ENCODE results near the gene NBEA. TPM values are rescaled to one million over a fixed set of nuclear protein-coding genes. Genes with fewer than 3 reads are reported as not detected.

NBEA gene
- total RNA-seq, 1 experiment from 2014 or later, result 1.7 TPM

DNA sequence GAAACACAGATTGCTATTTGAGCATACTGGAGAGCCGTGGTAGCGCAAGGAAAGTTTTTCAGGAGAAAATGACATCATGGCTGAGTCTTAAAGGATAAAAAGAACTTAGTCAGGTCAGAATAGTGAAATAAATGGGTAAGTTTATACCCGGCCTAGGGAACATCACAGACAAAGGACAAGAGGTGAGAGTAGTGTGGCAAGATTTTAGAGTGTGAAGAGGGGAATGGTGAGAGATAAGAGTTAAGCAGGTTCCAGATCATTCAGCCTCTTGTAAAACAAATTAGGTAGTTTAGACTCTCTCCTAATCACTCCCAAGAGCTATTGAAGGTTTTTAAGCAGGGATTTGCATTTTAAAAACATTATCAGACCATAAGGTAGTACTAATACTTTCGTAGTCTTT lies 650.4 kb downstream of the NBEA start:
- DNase-seq (ENCODE audit: low spot score), result no peak

DNA sequence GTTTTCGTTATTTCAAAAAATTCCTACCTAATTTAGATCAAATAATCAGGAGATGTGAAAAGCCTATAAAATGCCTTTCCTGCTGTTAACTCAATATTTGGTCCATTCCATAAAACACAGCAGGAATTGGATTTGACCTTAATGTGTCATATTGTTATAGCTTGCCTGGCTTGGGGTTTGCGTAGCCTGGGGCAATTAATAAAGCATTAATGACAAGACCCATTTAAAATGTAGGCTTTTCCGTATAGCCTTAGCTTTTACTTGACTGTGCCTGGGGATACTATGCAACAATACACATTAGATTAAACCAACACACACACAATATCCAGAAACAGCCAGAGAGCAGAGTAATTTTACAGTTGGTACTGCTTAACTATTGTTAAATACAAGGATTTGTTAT lies 651.6 kb downstream of the NBEA start:
- no peak for DNase-seq (ENCODE audit: low spot score)

DNA sequence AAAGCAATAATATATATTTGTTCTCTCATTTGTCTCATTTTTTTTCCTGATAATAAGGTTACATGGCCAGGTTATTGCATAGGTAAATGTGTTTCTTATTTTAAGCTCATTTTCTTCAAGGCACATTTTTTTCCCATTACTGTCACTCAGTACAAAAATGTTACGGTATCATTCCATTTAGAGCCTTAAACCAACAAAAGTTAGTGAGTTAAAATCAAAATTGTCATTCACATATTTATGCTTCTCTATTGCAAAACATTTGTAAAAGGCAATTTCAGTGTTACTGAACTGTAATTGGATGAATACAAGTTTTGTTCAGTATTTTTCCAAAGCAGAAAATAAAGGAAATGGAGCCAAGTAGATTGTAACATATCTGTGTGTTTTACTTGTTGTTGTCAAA lies 652.0 kb downstream of the NBEA start:
- no peak for DNase-seq (ENCODE audit: low spot score)

DNA sequence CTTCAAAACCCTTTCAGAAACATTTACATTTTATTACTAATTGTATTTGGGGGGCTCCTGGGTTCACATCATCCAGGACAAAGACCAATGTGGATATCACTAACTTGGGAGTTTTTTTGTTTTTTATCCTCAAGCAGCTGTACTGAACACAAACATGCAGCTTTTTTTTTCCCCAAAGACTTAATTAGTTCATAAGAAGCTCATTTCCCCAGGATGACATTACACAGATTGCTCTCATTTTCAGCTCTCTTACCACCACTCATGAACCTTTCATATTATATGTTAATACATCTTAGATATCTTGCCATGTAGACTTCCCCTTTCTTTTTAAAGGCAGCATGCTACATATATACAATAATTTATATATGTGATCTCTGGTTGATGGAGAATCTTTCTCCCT lies 653.1 kb downstream of the NBEA start:
- no peak for DNase-seq (ENCODE audit: low spot score)

DNA sequence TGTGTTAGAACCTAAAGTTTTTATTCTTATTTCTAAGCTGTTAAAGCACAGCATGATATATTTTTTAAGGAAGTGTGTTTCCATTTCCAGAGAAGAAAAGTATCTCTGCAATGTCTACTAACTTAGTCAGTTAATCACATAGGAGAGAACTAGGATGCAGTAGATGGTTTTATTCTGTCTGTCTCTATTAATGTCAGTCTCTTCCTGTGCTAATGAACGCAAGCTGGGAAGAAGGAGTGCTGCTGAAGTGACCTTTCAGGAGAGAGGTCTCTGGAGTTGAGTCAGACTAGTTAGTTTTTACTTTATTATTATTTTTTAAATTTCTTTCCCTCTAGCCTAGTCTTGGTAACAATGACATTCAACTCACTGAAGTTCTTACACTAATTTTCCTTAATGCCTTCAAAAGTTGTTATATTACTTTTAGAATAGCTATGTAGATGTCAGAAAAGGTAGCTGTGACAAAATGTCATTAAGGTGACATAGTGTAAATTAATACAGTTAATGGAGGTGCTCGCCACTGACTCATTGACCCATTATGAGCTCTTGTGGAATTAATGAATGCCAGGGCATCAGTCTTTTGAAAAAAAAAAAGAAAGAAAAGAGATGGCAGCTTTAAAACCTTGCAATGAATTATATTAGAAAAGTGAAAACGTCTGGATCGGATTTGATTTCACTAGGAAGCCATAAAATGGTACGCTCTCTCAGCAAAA lies 654.4 kb downstream of the NBEA start:
- DNase-seq (ENCODE audit: low spot score), result no peak

DNA sequence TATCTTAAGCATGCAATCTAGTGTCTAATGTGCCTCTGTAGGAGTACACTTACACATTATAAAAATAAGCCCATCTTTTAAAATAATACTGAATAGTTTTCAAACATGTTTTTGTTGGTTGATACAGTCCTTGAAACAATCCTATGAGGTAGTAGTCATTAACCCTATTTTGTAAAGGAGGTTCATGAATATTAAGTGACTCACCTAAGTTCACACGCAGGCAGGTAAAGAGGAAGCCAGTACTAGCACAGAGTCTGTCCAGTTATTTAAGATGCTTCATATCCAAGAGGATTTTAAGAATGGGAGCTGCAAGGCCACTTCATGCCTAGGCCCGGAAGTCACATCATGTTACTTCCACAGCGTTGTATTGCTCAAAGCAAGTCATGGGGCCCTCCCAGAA lies 655.4 kb downstream of the NBEA start:
- DNase-seq (ENCODE audit: low spot score), result no peak

DNA sequence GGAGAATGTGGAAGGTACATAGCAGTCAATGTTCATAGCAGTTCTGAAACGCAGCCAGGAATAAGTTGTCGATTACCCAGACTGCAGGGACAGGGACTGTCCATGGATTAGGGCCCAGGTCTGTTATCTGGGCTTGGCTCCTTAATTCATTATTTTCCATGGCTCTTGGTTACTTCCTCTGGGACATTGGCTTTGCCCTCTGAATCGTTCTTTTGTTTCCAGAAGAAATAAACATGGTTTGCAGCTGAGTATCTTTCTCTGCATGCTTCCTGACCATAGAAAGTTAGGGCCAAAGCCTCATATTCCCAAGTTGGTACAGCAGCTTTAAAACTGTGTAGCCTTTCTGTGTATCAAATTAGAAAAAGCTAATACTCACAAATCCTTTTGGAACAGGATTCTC lies 656.2 kb downstream of the NBEA start:
- no peak for DNase-seq (ENCODE audit: low spot score)

DNA sequence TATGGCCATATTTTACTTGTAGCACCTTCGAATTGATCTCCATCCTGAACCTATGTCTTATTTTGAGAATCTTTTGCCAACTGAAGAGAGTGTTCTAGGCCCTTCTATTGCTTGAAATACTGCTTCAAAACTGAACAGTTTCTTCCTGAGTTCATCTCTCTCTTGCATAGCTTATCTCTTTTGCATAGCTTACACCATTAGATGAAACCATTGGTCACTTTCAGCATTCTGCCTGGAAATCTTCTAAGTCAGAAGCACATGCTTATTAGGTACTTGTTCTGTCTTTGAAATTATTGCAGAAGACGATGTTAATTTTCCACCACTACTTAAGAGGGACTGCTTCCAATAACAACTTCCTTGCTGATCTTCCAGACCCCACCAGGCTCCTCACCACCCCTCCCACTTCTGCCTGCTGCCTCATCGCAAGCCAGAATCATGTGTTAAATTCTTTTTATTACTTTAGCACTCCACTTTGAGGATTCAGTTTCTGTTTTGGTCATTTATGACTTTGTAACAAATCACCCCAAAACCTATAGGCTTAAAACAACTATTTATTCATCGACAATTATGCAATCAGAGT lies 656.8 kb downstream of the NBEA start:
- DNase-seq (ENCODE audit: low spot score), result no peak

DNA sequence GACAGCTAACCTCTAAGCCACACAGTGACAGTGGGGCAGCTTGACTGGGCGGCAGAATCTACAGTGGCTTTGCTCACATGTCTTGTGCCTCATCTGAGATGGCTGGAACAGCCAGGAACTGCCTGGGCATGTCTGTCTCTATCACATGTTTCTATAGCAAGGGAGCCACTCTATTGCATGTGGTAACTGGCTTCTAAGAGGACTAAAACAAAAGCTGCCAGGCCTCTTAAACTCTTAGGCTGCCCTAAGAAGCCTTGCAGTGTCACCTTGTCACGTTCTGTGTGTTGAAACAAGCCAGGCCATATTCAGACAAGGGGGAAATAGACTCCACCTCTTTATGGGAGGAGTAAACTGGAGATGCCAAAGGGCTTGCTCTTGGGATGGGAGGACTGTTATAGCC lies 657.3 kb downstream of the NBEA start:
- no peak for DNase-seq (ENCODE audit: low spot score)

DNA sequence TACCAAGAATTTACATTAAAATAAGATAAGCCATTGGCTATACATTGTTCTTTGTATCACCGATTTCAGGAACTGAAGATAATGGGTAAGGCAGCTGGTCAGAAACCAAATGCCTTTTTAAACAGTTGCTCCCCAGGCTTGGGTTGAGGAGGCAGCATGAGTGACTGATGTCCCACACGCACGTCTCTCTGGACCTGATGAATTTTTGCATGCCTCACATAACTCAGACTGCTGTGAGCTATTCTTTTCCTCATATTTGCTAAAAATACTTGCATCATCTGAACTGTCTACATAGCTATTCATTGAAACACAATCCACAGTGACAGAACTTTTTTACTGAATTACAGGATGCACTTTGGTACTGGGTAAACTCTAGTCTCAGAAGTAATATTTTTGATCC lies 658.1 kb downstream of the NBEA start:
- DNase-seq (ENCODE audit: low spot score), result no peak

DNA sequence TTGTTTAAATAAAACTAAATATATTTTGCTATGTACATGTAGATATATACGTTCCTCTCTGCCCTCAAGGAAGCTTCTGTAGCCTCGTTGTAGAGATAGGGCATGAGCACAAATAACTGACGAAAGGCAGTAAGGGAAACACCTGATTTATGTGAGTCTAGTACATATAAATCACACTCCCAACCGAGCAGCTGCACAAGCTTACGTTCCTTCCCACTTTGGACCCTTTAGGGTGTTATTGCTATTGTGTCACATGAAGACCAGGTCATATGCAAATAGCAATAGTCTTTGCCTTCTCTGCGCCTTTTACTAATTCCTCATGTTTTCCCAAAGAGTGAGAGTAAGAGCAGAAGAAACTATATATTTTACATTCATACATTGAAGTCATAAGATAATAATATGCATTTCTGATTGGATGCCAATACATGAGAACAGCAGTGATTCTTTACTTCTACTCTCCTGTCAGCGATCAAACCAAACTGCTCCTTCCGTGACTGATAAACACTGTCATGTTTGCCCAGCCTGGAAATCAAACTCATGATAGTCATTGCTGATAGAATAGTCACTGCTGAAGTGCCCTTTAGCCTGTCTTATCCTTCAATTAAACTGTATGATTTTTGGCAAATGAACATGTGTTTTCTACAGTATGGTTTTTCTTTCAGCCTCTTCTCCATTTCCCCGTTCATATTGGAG lies 661.7 kb downstream of the NBEA start:
- DNase-seq (ENCODE audit: low spot score), result no peak

DNA sequence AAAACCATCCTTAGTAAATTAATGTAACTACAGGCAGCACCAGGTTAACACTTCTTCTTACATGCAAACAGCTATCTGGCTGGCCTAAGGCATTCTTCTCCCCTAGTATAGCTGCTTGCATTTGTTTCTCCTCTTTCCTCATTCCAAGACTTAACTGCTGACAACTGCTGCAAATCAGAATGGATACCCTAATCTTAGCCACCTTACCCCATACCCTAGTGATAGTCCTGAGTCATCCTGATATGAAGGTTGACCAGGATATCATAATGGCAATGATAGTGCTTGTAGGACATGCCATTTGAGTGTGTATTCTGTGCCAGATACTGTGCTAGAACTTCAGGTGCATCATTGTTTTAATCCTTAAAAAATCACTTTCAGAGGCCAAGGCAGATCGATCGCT lies 672.6 kb downstream of the NBEA start:
- no peak for DNase-seq (ENCODE audit: low spot score)

DNA sequence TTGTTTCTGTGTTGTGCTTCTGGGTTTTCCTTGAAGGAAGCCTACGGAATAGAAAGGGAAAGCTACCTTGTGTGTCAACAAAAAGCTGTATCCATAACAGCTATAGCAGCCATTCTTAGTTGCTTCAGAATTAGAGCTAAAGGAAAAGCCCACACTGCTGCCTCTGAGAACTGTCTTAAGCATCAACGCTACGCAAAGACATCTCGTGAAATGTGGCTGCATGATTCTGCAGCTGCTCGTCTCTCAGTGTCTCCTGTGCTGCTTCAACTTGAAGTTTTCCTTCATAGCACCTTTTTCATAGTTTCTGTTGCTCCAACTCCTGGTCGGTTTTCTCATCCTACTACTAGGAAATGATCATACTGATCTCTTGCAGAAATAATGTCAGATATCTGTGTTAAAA lies 675.4 kb downstream of the NBEA start:
- no peak for DNase-seq (ENCODE audit: low spot score)

DNA sequence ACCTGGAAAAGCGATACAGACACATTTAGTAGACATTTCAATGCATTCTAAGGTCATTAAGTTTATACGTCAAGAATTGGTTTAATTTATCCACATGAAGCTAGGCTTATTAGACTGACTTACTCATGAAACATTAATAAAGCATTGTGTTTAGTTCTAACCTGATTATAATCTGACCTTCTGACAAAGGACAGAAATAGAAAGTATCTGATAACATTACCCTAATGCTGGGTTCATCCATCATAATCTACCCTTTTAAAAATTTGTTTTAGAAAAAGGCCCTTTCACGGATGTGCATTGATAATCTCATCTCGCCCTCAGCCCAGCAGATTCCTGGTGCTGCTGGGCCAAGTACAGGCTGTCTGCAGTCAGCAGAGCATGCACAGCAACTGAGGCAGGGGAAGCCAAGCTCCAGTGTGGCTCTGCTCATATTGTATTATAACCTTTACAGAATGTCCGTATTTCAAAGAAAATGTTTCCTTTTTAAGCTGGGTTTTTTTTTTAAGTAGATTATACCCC lies 676.6 kb downstream of the NBEA start:
- no peak for DNase-seq (ENCODE audit: low spot score)

DNA sequence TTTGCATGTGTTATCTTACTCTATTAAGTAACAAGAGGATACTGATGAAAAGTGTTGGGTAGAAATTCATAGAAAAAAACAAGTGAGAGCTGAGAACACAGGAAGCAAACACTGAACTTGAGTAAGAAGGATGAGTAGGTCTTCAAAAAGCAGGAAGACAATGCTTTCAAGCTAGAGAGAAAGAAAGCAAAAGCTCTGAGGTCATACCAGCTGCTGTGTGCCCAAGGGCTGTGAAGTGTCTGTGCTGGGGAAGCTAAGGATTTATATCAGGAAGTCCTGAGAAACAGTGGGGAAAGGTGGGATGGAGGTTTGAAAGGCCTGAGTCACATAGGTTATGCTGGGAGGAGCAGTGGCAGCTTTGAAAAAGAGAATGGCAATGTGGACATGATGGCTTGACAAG lies 679.9 kb downstream of the NBEA start:
- DNase-seq (ENCODE audit: low spot score), result no peak

DNA sequence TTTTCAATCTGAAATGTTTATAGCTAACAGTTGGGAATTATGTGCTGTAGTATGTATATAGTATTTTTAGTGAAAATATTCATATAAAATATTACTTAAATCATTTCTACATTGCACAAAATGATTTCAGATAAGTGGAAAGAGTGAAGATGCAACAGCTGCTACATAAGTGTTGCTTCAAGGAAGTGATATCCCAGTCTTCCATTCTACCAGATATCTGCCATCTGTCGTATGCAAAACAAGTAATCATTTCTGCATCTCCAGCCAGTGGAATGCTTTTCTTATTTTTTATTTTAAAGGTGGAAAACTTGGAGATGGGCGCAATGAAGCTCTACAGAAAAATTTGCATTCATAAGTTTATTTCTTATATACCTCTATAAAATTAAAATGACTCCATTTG lies 687.0 kb downstream of the NBEA start:
- DNase-seq (ENCODE audit: low spot score), result no peak

DNA sequence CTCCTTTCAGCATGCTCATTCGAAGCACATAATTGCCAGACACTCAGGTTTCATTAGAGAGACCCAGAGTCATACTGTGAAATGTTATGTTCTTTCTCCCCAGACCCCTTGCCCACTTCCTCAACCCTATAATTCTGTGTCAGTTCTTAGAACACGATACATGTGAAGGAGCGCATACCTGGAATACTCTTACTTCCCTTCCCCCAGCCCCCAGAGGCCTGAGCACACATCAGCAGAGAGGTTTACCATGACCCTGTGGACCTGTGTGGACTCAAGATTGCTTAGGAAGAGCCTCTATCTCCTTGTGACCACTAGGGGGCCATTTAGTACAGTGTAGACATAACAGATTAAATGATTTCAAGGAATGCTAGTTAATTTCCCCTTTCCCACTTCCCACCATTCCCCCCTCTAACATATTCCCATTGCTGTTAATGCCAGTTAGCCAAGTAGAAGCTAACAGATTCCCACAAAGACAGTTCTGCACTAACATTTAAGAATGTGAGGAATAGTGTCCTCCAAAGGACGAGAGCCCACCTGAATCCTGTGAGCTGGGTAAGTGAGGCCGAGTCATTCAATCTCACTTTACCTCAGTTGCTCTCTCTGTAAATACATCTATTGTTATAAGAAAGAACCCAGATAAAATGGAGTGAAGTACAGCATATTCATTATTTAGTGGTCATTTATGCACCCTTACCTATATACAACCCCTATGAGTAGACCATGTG lies 688.6 kb downstream of the NBEA start:
- DNase-seq (ENCODE audit: low spot score), result peak; percentile 41

DNA sequence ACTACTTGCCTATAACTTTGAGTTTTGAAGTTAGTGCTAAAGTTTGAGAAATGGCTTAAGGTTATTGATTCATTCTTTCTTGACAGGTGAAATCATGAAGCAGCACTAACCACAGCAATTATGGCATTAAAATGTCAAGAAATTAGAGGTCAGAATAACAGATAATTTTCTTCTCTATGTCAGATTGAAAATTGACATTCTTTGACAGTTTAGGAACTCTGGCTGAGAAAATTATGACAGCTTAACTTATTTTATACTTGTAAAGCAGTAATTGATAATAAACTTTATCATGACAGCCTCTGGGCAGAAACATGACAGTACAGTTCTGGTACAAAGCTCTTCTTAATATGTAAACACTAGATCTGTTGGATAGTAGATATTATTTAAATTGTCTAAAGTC lies 689.6 kb downstream of the NBEA start:
- DNase-seq (ENCODE audit: low spot score), result no peak

DNA sequence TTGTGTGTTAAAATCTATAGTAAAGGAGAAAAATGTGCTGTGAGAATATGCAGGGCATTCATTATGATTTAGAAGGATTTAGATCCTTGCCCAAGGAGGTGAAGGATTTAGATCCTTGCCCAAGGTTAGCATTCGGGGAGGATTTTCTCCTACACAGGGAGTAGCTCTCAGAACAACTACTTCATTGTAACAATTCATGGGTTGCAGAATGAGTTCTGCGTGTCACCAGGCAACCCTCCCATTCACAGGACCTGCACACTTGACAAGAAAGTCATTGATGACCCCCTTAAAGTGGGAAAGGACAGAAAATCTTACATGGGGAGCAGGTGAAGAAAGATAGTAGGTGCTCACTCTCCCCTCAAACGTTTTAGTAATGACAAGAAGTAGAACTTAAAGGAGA lies 701.6 kb downstream of the NBEA start:
- no peak for DNase-seq (ENCODE audit: low spot score)

DNA sequence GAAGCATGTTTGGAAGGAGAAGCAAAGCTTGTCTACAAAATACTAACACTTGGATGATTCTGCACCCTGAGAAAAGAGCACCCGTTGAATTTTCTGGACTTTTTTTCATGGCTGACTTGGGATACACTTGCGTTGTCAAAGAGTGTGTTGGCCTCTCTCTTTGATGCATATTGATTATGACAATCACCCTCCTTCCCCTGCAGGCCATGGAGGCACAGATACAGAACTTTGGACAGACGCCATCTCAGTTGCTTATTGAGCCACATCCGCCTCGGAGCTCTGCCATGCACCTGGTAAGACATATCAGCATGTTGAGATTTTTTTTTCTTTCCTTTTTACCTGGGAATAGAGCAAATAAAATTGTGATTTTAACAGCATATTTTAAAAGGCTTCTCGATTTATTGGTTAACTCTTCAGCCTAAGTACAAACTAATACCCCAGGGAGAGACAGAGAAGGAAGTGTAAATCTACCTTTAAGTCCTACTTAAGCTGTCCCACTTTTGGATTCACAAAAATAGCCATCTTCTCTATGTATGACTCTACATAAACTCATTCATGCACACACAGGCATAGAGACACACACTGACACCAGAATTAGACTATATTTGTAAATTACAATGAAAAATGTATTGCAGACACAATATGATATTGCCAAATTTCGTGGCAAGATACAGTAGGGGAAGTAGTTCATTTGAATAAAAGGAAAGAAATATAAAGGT lies 704.1 kb downstream of the NBEA start:
- no peak for DNase-seq (ENCODE audit: low spot score)

DNA sequence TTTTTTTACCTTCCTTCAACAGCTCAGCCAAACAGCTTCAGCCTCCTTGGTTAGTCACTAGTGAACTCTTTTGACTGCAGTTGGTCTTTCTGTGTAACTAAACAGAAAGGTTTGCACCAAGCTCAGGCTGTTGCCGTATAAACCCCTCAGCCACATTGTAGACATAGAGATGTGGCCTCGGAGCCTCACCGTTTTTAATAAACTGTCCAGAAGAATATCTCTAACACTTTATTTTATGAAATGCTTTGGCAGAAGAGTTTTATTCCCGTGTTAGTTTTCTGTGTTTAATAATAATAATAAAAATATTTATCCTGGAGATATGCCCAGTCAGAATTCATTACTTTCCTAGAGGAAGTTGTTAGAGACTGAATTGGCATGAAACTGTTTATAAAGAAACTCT lies 706.1 kb downstream of the NBEA start:
- DNase-seq (ENCODE audit: low spot score), result no peak

DNA sequence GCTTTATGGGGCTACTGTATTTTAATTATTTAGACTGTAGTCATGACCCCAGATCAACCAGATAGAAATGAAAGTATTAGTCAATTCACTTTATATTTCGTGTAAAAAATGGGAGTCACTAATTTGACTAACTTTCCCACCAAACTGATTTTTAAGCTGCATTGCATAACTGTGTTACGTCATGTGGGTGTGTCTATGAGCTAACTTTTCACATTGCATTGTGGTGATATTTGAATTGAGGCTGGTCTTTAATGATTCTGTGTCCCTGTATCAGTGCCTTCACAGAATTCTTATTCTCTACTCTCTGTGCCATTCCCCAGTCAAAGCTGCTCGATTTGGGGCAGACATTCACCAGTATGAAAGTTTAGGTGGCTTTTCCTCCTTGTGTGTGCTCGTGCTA lies 707.1 kb downstream of the NBEA start:
- no peak for DNase-seq (ENCODE audit: low spot score)

All from H4 (cell line).